IMR-90 (cell line): Measurements from ENCODE around the gene EEF2K. TPM values are rescaled to one million over a fixed set of nuclear protein-coding genes. Genes with fewer than 3 reads are reported as not detected.

Source experiments
- ATAC-seq: fragments of 200-7000 bp; cut with Tn5 transposase; 2 replicates; pipeline ENCODE4 v1.9.1; 2020; ENCODE audit warnings: low read depth, mild to moderate bottlenecking, moderate library complexity
- BruUV-seq: library from RNA; stranded (reverse); fragments of 400-500 nt; replicated peaks from 2 replicates; lab custom pipeline; 2021; lab: Mats Ljungman, UMichigan
- CTCF ChIA-PET: fragments of 300-600 bp; formaldehyde crosslinking; extraction: SDS; loops from one replicate; lab custom pipeline; 2021; ENCODE audit warnings: antibody characterized with exemption; lab: Yijun Ruan, JAX
- POLR2A ChIA-PET: fragments of 300-600 bp; sonication (Branson Sonifier 250); formaldehyde crosslinking; loops from one replicate; lab custom pipeline; 2022; ENCODE audit warnings: antibody characterized with exemption; ENCODE audit not compliant: unreplicated experiment; lab: Charles Lee
- DNase-seq: peaks from one replicate; pipeline ENCODE4 v3.0.0; 2013
- H2AFZ ChIP-seq: replicated peaks from 2 replicates; pipeline ENCODE3; 2013; ENCODE audit warnings: low read length, mild to moderate bottlenecking; ENCODE audit not compliant: poor library complexity
- H2AK5ac ChIP-seq: 2 replicates; pipeline ENCODE4 v1.6.1; 2013; ENCODE audit warnings: low read depth, low read length, inconsistent platforms
- H2AK9ac ChIP-seq: replicated peaks from 2 replicates; pipeline ENCODE3; 2013; ENCODE audit warnings: mild to moderate bottlenecking, low read depth, low read length, moderate library complexity; ENCODE audit not compliant: poor library complexity
- H2BK120ac ChIP-seq: 2 replicates; pipeline ENCODE4 v1.6.1; 2013; ENCODE audit warnings: low read depth, low read length, inconsistent platforms
- H2BK15ac ChIP-seq: 3 replicates; pipeline ENCODE4 v1.6.1; 2013; ENCODE audit warnings: low read depth, low read length, inconsistent platforms
- H2BK20ac ChIP-seq: 2 replicates; pipeline ENCODE4 v1.6.1; 2013; ENCODE audit warnings: low read depth, mild to moderate bottlenecking, inconsistent platforms, low read length, moderate library complexity
- H2BK5ac ChIP-seq: 2 replicates; pipeline ENCODE4 v1.6.1; 2013; ENCODE audit warnings: mild to moderate bottlenecking, low read depth, low read length, inconsistent platforms; ENCODE audit not compliant: poor library complexity, severe bottlenecking
- H3K14ac ChIP-seq: replicated peaks from 2 replicates; pipeline ENCODE4 v1.6.1; 2013; ENCODE audit warnings: low read depth, low read length, inconsistent platforms
- H3K18ac ChIP-seq: 2 replicates; pipeline ENCODE4 v1.6.1; 2013; ENCODE audit warnings: low read depth, low read length, control low read depth
- H3K23ac ChIP-seq: 2 replicates; pipeline ENCODE4 v1.6.1; 2013; ENCODE audit warnings: low read depth, low read length, inconsistent platforms
- H3K27ac ChIP-seq: 2 replicates; pipeline ENCODE4 v1.5.1; 2013; ENCODE audit warnings: mild to moderate bottlenecking, control low read depth, low read length; ENCODE audit not compliant: insufficient read depth
- H3K27me3 ChIP-seq: 2 replicates; pipeline ENCODE4 v1.6.1; 2013; ENCODE audit warnings: low read length; ENCODE audit not compliant: control insufficient read depth, insufficient read depth
- H3K36me3 ChIP-seq: 2 replicates; pipeline ENCODE4 v1.6.1; 2013; ENCODE audit warnings: low read length, mixed read lengths; ENCODE audit not compliant: control insufficient read depth, insufficient read depth
- H3K4ac ChIP-seq: 2 replicates; pipeline ENCODE4 v1.6.1; 2013; ENCODE audit warnings: low read depth, low read length, inconsistent platforms
- H3K4me1 ChIP-seq: 2 replicates; pipeline ENCODE4 v1.6.1; 2013; ENCODE audit warnings: low read length, mixed read lengths; ENCODE audit not compliant: control insufficient read depth, insufficient read depth
- H3K4me2 ChIP-seq: 2 replicates; pipeline ENCODE4 v1.6.1; 2013; ENCODE audit warnings: low read depth, mild to moderate bottlenecking, control low read depth, low read length, moderate library complexity
- H3K4me3 ChIP-seq: 2 replicates; pipeline ENCODE4 v1.5.1; 2013; ENCODE audit warnings: low read depth, mild to moderate bottlenecking, control low read depth, low read length, moderate library complexity; ENCODE audit not compliant: insufficient read depth
- H3K56ac ChIP-seq: 2 replicates; pipeline ENCODE4 v1.6.1; 2013; ENCODE audit warnings: low read length, inconsistent platforms; ENCODE audit not compliant: insufficient read depth; ENCODE audit errors: extremely low read depth
- H3K79me1 ChIP-seq, 2 experiments: 2 replicates each; pipeline ENCODE4 v1.6.1; 2013; ENCODE audit warnings: low read length in 2 of 2, inconsistent platforms in 1 of 2, low read depth in 1 of 2
- H3K9ac ChIP-seq: 2 replicates; pipeline ENCODE4 v1.6.1; 2013; ENCODE audit warnings: low read depth, low read length, control low read depth
- H3K9me1 ChIP-seq: 2 replicates; pipeline ENCODE4 v1.6.1; 2013; ENCODE audit warnings: low read length, inconsistent platforms; ENCODE audit not compliant: insufficient read depth
- H3K9me3 ChIP-seq: 2 replicates; pipeline ENCODE4 v1.6.1; 2013; ENCODE audit warnings: low read length; ENCODE audit not compliant: control insufficient read depth, insufficient read depth
- H4K20me1 ChIP-seq: 2 replicates; pipeline ENCODE4 v1.6.1; 2013; ENCODE audit warnings: low read length, inconsistent platforms; ENCODE audit not compliant: insufficient read depth
- H4K5ac ChIP-seq: 2 replicates; pipeline ENCODE4 v1.6.1; 2013; ENCODE audit warnings: mild to moderate bottlenecking, low read depth, low read length, control low read depth
- H4K8ac ChIP-seq, 2 experiments: 2 replicates each; pipeline ENCODE4 v1.6.1; 2013; ENCODE audit warnings: low read depth in 2 of 2, low read length in 2 of 2, control low read depth in 1 of 2, inconsistent platforms in 1 of 2
- H4K91ac ChIP-seq: 2 replicates; pipeline ENCODE4 v1.6.1; 2013; ENCODE audit warnings: low read depth, low read length, inconsistent platforms; ENCODE audit not compliant: insufficient read depth
- BHLHE40 ChIP-seq: fragments of 150-350 bp; IDR thresholded peaks from 2 replicates; pipeline ENCODE4 v1.6.1; 2016; ENCODE audit warnings: mild to moderate bottlenecking, low read depth, low read length
- CEBPB ChIP-seq: IDR thresholded peaks from 2 replicates; pipeline ENCODE4 v1.6.1; 2012; ENCODE audit warnings: low read depth, low read length, improper control_type of control experiment
- CHD1 ChIP-seq: IDR thresholded peaks from 2 replicates; pipeline ENCODE4 v1.6.1; 2012; ENCODE audit warnings: low read depth, low read length, improper control_type of control experiment
- FOS ChIP-seq: fragments of 150-350 bp; IDR thresholded peaks from 2 replicates; pipeline ENCODE4 v1.6.1; 2016; ENCODE audit warnings: low read depth, low read length
- MAFK ChIP-seq: IDR thresholded peaks from 2 replicates; pipeline ENCODE4 v1.6.1; 2012; ENCODE audit warnings: low read depth, low read length, improper control_type of control experiment
- MAZ ChIP-seq: IDR thresholded peaks from 2 replicates; pipeline ENCODE4 v1.6.1; 2012; ENCODE audit warnings: low read depth, mild to moderate bottlenecking, low read length, improper control_type of control experiment, moderate library complexity, borderline replicate concordance
- MXI1 ChIP-seq: IDR thresholded peaks from 2 replicates; pipeline ENCODE4 v1.6.1; 2012; ENCODE audit warnings: low read depth, mild to moderate bottlenecking, low read length, moderate library complexity, borderline replicate concordance
- NFE2L2 ChIP-seq: fragments of 150-350 bp; IDR thresholded peaks from 2 replicates; pipeline ENCODE4 v1.6.1; 2016; ENCODE audit warnings: low read depth, mild to moderate bottlenecking, low read length
- POLR2A ChIP-seq: IDR thresholded peaks from 2 replicates; pipeline ENCODE4 v1.6.1; 2012; ENCODE audit warnings: mild to moderate bottlenecking, low read depth, low read length
- RAD21 ChIP-seq: IDR thresholded peaks from 2 replicates; pipeline ENCODE4 v1.6.1; 2012; ENCODE audit warnings: low read length, improper control_type of control experiment
- RCOR1 ChIP-seq: IDR thresholded peaks from 2 replicates; pipeline ENCODE4 v1.6.1; 2012; ENCODE audit warnings: mild to moderate bottlenecking, low read length, improper control_type of control experiment; ENCODE audit not compliant: insufficient replicate concordance
- RFX5 ChIP-seq: IDR thresholded peaks from 2 replicates; pipeline ENCODE4 v1.8.0; 2012; ENCODE audit warnings: low read depth, mild to moderate bottlenecking, low read length, moderate library complexity
- SMC3 ChIP-seq: fragments of 150-350 bp; IDR thresholded peaks from 2 replicates; pipeline ENCODE4 v1.6.1; 2016; ENCODE audit warnings: low read depth, mild to moderate bottlenecking, antibody characterized with exemption, low read length, moderate library complexity
- WGBS, 2 experiments: methylation state at CpG; one replicate each; pipeline versions ENCODE4 v1.1.5 to v1.1.7; 2013; ENCODE audit warnings: missing lambda C conversion rate in 2 of 2; ENCODE audit not compliant: insufficient read length in 1 of 2; ENCODE audit errors: extremely low coverage in 2 of 2; 5-methylcytosine and 5-hydroxymethylcytosine counted together
- dilution Hi-C: fragments of 300-500 bp; cut with HindIII; formaldehyde crosslinking; loops from one replicate; pipeline ENCODE4 v1.14.3; 2018; ENCODE audit warnings: low sequenced_read_pairs; ENCODE audit not compliant: unreplicated experiment
- in situ Hi-C: fragments of 300-500 bp; cut with MboI; formaldehyde crosslinking; loops from 3 replicates; pipeline ENCODE4 v1.14.3; 2019; ENCODE audit warnings: low sequenced_read_pairs, inconsistent platforms, mixed read lengths
- intact Hi-C: fragments of 100-400 bp; cut with micrococcal nuclease; formaldehyde crosslinking; loops from 2 replicates; pipeline ENCODE4 v1.10.0; 2022
- polyA plus RNA-seq, 3 experiments: library from polyadenylated mRNA; depleted of rRNA; stranded (reverse); fragments of >200 nt; gene quantifications; 2 replicates each; pipeline ENCODE4 v1.2.3, GENCODE V29; 2012; ENCODE audit warnings: low replicate concordance in 1 of 3
- total RNA-seq: library from RNA; depleted of rRNA; stranded (reverse); fragments of >200 nt; gene quantifications from 2 replicates; pipeline ENCODE4 v1.2.3, GENCODE V29; 2012
- TF ChIP-seq, protein P1 (sequence below): conservative IDR thresholded peaks from 2 replicates; pipeline ENCODE4 v1.5.1; 2012; ENCODE audit warnings: mild to moderate bottlenecking, low read depth, low read length, improper control_type of control experiment
- TF ChIP-seq, protein P2 (sequence below): fragments of 150-350 bp; IDR thresholded peaks from 2 replicates; pipeline ENCODE4 v1.6.1; 2017; ENCODE audit warnings: mild to moderate bottlenecking, antibody characterized with exemption, low read length, low read depth

The EEF2K gene
- total and polyA plus RNA-seq, 2 of the 4 experiments (the other 2 are of a cell fraction) = 9.7 to 16.5 TPM

DNA sequence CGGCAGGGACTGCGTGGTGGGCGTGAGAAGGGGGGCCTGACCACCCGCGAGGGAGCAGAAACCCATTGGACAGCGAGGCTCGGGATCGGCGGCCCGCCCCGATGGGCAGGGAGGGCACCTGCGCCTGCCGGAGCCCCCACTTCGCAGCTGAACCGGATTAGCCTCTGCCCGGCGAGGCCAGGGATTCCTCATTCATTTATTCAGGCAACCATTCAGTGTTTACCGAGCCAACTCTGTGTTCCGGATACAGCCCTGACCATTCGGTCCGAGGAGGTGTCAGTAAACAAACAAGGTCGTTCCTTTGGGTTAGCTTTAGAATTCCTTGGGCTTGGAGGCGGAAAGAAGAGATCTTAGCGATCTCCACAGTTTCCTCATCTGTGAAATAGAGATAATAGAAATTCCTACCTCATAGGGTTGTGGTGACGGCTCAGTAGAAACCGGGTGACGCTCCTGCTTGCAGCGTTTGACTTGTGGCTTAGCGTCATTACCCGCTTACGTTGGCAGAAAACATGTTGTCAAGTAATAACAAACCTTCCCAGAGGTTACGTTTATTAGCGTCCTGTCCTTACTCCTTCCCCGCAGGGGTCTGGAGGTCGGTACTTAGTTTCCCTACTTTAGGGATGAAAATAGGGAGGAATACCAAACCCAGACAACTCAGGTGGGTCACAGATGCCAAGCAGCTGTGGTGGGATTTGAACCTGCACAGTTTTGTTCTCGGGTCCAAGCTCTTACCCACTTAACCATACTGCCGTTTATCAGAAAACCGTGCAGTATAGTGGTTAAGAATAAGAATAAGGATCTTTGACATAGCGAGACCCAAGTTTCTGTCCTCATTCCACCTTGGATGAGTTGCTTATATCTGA lies 92.0 kb downstream of the EEF2K start:
- Histone ChIP-seq H2AK5ac (peak overlapping the region; percentile 44), H3K9me1 (peaks cover 2% of the 10 kb centered on the region; the same call in 1 of the 2 replicates), H2AFZ (peak overlapping the region; percentile 94), H3K18ac (no peak overlapping the region), H2AK9ac (peak overlapping the region; percentile 98), H4K20me1 (peaks cover 47% of the 10 kb centered on the region), H3K27me3 (no peaks in the 10 kb centered on the region), H2BK15ac (no peak overlapping the region), H4K91ac (0 out of 2 replicates have a peak overlapping the region, but pooled peaks have one; percentile 34), H3K27ac (peak overlapping the region; percentile 80), H2BK20ac (no peak overlapping the region), H3K4ac (peak overlapping the region; percentile 82), H3K4me3 (peak overlapping the region; percentile 67), H3K9me3 (no peaks in the 10 kb centered on the region), H3K14ac (peak overlapping the region; percentile 30; the same call in 1 of the 2 replicates), H3K79me1 (peaks cover 3 to 49% of the 10 kb centered on the region in 2 experiments; a peak in 2 of 4 replicates), H3K9ac (peak overlapping the region; percentile 72), H3K56ac (peak overlapping the region; percentile 61), H4K8ac (peak overlapping the region in 1 of 2 experiments; percentile 78; a peak in 2 of 4 replicates), H3K4me2 (peak overlapping the region; percentile 91), H3K36me3 (peaks cover 7% of the 10 kb centered on the region; the same call in 1 of the 2 replicates), H3K23ac (peak overlapping the region; percentile 22; the same call in 1 of the 2 replicates), H2BK120ac (no peak overlapping the region), H2BK5ac (peak overlapping the region; percentile 71), H3K4me1 (peaks cover 2% of the 10 kb centered on the region; the same call in 1 of the 2 replicates), H4K5ac (no peak overlapping the region)
- BruUV-seq = TSS peak; percentile 98
- ATAC-seq (peak; percentile 53), DNase-seq (peak; percentile 98)
- 0% methylated on average over 4 of the region's 39 CpGs; no CpG with 5 or more reads in 1 of the 2 experiments for WGBS, 2 experiments
- in situ Hi-C loops = loop anchor here (5.0 to 10.0 kb wide), 2 partner anchors 96 to 293 kb away; partner anchors contain the start of genes MOSMO and PDZD9
- intact Hi-C loops = loop anchor here (1.0 to 10.0 kb wide), 5 partner anchors 92 to 296 kb away; partner anchors contain the start of genes EEF2K and PDZD9
- dilution Hi-C loops = no loop called here
- ChIA-PET POLR2A (no interaction called here), CTCF (interaction anchor here (1.2 kb wide), 1 partner anchor 92 kb away, joined by 3 read pairs; the partner anchor contains the start of gene EEF2K)
- TF ChIP-seq SMC3 = no peak
- no peak for TF ChIP-seq RAD21
- no peak for TF ChIP-seq MAZ
- TF ChIP-seq BHLHE40 = no peak; the same call in 1 of the 2 replicates
- TF ChIP-seq NFE2L2 = peak; percentile 7; the same call in 1 of the 2 replicates
- peak; percentile 70 for TF ChIP-seq POLR2A
- TF ChIP-seq CHD1 = no peak
- peak; percentile 93 for TF ChIP-seq FOS
- TF ChIP-seq, protein P1, sequence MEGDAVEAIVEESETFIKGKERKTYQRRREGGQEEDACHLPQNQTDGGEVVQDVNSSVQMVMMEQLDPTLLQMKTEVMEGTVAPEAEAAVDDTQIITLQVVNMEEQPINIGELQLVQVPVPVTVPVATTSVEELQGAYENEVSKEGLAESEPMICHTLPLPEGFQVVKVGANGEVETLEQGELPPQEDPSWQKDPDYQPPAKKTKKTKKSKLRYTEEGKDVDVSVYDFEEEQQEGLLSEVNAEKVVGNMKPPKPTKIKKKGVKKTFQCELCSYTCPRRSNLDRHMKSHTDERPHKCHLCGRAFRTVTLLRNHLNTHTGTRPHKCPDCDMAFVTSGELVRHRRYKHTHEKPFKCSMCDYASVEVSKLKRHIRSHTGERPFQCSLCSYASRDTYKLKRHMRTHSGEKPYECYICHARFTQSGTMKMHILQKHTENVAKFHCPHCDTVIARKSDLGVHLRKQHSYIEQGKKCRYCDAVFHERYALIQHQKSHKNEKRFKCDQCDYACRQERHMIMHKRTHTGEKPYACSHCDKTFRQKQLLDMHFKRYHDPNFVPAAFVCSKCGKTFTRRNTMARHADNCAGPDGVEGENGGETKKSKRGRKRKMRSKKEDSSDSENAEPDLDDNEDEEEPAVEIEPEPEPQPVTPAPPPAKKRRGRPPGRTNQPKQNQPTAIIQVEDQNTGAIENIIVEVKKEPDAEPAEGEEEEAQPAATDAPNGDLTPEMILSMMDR = no peak
- TF ChIP-seq MAFK = peak; percentile 82
- TF ChIP-seq CEBPB = no peak
- no peak for TF ChIP-seq MXI1
- peak; percentile 35 for TF ChIP-seq RCOR1
- TF ChIP-seq, protein P2, sequence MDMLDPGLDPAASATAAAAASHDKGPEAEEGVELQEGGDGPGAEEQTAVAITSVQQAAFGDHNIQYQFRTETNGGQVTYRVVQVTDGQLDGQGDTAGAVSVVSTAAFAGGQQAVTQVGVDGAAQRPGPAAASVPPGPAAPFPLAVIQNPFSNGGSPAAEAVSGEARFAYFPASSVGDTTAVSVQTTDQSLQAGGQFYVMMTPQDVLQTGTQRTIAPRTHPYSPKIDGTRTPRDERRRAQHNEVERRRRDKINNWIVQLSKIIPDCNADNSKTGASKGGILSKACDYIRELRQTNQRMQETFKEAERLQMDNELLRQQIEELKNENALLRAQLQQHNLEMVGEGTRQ = no peak; the same call in 1 of the 2 replicates
- TF ChIP-seq RFX5 = no peak
